GM13976 (cell line): ENCODE data around the gene PTPN7.
A peak's percentile ranks its signal among the peaks of the same experiment; 100 is the strongest.

Source experiments
- DNase-seq: peaks from one replicate; pipeline ENCODE4 v3.0.0; 2012; ENCODE audit warnings: low spot score
- in situ Hi-C: fragments of 300-500 bp; cut with MboI; formaldehyde crosslinking; loops from one replicate; pipeline ENCODE4 v1.12.0; 2022; ENCODE audit warnings: low sequenced_read_pairs, mixed read lengths, inconsistent platforms; ENCODE audit not compliant: unreplicated experiment
- TF ChIP-seq, protein P1 (sequence below): IDR thresholded peaks from 2 replicates; pipeline ENCODE4 v1.5.1; 2012; ENCODE audit warnings: borderline replicate concordance, mild to moderate bottlenecking; ENCODE audit not compliant: insufficient read depth; ENCODE audit errors: extremely low read depth, missing control alignments, control extremely low read depth

Gene PTPN7

DNA sequence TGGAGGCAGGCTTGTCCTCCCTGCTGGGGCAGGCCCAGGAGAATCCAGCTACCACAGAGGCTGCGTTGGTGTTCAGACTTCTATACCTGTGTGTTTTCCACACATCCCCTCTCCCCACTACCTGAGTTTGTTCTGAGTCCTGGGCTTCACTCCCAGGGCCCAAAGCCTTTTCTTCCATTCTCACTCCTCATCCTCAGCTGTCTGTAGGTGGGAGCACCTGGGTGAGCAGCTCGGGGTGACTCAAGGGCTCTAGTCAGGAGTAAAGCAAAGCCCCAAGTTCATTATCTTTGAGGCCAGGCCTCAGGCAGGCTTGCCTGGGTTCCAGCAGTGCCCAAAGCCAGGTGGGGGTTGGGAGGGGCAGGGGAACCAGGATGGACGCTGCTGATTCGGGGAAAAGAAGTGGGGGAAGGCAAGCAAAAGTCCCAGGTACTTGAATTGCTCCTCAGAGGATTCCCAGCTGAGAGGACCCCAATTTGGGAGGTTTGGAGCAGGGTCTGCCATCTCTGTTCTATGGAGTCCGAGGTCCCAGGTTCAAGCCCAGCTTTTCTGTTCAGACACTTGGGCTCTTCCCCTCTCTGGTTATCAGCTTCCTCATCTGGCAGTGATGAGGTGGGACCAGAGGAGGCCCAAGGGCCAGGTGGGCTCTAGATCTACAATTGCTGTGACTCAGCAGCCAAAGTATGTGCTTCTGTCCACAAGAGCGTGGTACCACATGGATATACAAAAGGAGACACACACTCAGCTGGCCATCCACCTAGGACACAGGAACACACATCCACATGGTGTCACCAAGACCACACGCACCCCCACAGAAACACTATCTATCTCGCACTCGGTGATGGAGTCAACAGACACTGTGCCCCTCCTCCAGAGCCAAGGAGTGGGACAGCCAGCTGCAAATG lies 5.8 kb upstream of the PTPN7 start:
- TF ChIP-seq, protein P1, sequence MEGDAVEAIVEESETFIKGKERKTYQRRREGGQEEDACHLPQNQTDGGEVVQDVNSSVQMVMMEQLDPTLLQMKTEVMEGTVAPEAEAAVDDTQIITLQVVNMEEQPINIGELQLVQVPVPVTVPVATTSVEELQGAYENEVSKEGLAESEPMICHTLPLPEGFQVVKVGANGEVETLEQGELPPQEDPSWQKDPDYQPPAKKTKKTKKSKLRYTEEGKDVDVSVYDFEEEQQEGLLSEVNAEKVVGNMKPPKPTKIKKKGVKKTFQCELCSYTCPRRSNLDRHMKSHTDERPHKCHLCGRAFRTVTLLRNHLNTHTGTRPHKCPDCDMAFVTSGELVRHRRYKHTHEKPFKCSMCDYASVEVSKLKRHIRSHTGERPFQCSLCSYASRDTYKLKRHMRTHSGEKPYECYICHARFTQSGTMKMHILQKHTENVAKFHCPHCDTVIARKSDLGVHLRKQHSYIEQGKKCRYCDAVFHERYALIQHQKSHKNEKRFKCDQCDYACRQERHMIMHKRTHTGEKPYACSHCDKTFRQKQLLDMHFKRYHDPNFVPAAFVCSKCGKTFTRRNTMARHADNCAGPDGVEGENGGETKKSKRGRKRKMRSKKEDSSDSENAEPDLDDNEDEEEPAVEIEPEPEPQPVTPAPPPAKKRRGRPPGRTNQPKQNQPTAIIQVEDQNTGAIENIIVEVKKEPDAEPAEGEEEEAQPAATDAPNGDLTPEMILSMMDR, result no peak
- DNase-seq, result no peak
- in situ Hi-C loops, result no loop called here

DNA sequence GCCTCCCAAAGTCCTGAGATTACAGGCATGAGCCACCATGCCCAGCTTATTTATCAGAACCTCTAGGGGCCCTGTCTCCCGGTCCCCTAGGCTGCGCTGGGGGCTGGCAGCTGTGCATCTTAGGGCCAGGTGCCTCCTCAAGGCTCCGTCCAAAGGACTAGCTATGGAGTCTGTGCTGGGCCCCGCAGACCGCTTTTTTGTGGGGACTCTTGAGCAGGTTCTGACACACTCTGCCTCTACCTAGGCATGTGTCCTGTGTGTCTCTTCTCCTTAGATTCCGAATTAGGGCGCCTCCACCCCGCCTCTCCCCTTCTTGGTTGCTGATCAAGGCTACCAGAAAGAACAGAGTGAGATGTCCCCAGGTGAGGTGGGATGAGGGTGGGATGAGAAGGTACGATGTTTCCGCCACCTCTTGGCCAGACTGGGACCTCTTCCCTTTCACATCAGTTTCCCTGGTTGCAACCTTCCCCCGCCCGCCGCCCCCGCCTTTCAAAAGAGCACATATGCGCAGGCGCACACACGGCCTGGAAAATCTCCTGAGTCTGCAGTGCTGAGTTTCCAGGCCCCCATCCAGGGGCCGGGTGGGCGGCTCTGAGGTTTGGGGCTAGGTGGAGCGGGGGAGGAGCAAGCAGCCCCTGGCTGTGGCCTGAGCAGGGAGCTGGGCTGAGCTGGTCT lies 5.0 kb upstream of the PTPN7 start:
- TF ChIP-seq, protein P1, result no peak
- DNase-seq, result no peak
- in situ Hi-C loops, result no loop called here

GRCh38 chr1:202164271-202165037 lies 4.1 kb upstream of the PTPN7 start:
- peak; percentile 90 for DNase-seq
- TF ChIP-seq, protein P1, result no peak
- in situ Hi-C loops, result no loop called here

GRCh38 chr1:202163281-202164270 lies 3.2 kb upstream of the PTPN7 start:
- in situ Hi-C loops, result no loop called here

DNA sequence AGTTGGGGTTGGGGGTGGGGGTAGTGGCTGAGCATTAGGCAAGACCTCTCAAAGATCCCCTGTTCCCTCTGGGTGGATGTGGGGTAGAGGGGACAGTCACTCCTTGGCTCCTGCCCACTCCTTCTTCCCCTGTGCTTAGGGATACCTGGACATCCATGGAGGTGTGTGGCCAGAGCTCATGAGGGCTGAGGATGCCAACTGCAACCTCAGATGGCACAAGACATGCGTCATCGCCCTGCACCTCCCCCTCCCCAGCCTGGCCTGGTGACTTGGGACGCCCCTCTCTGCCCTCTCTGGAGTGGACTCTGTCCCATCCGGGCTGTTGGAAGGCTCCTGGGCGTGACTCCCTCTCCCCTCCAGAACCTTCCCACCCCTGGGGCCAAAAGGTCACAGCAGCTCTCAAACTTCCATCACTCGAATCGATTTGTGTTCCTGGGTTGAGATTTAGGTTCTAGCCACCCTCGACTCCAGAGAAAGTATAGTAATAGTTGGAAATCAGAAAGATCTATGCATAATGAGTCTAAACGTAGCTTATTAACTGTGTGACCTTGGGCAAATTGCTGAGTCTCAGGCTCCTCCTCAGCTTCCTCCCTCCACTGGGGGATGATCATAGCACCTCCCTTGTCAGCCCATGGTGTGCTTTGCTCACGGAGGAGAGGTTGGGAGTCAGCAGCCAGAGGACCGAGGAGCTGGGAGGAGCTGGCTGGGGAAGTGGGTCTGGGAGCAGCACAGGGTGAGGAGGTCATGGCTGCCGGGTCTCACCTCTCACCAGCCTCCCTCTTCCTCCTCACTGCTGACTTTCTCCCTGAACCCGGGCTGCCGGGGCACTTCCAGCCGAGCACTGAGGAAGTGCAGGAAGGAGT lies 2.2 kb upstream of the PTPN7 start:
- TF ChIP-seq, protein P1, result no peak
- in situ Hi-C loops, result no loop called here
- no peak for DNase-seq

More at GRCh38 chr1:202163281-202164270, 3.2 kb upstream of the PTPN7 start:
- TF ChIP-seq, protein P1, result no peak
- DNase-seq, result no peak
